Activated CD4-positive, alpha-beta T cell treated with anti-CD3 and anti-CD28 coated beads for 24 hours (primary cell): Measurements from ENCODE around the gene MTR.
"Not testable (repeated sequence)": the region's sequence is repeated elsewhere in the genome, so short reads cannot be mapped to it uniquely, and the experiment has no call there.

Source experiments
- DNase-seq, 2 donors: peaks; one replicate each; pipeline ENCODE4 v3.0.0-alpha.2; 2020; ENCODE audit warnings: low read depth in 2 of 2

Gene MTR

GRCh38 chr1:236830560-236830959 is 35.5 kb downstream of the MTR start:
- no peak for DNase-seq

- no peak for DNase-seq
Observed at GRCh38 chr1:236833575-236833974, 38.5 kb downstream of the MTR start.

- DNase-seq: no peak
Observed at GRCh38 chr1:236834876-236835275, 39.8 kb downstream of the MTR start.

GRCh38 chr1:236835491-236835890 is 40.4 kb downstream of the MTR start:
- DNase-seq: no peak

- no peak for DNase-seq
Observed at GRCh38 chr1:236836157-236836556, 41.1 kb downstream of the MTR start.

- no peak for DNase-seq
Observed at GRCh38 chr1:236837115-236837514, 42.0 kb downstream of the MTR start.

- no peak for DNase-seq
Observed at GRCh38 chr1:236837897-236838296, 42.8 kb downstream of the MTR start.

- no peak for DNase-seq
Observed at GRCh38 chr1:236841341-236841740, 46.2 kb downstream of the MTR start.

- no peak for DNase-seq
Observed at GRCh38 chr1:236844499-236845271, 49.6 kb downstream of the MTR start.

GRCh38 chr1:236845830-236846229 is 50.7 kb downstream of the MTR start:
- no peak for DNase-seq

GRCh38 chr1:236848274-236848923 is 53.3 kb downstream of the MTR start:
- no peak for DNase-seq

GRCh38 chr1:236850077-236850979 is 55.2 kb downstream of the MTR start:
- DNase-seq: no peak

GRCh38 chr1:236851871-236852270 is 56.8 kb downstream of the MTR start:
- no peak for DNase-seq

- no peak for DNase-seq
Observed at GRCh38 chr1:236853921-236854604, 59.0 kb downstream of the MTR start.

GRCh38 chr1:236854605-236854983 is 59.5 kb downstream of the MTR start:
- no peak for DNase-seq

GRCh38 chr1:236856649-236857048 is 61.6 kb downstream of the MTR start:
- not testable (repeated sequence) for DNase-seq

GRCh38 chr1:236858165-236858564 is 63.1 kb downstream of the MTR start:
- DNase-seq: no peak

GRCh38 chr1:236860101-236860500 is 65.0 kb downstream of the MTR start:
- DNase-seq: no peak

GRCh38 chr1:236860674-236861073 is 65.6 kb downstream of the MTR start:
- DNase-seq: no peak

- no peak for DNase-seq
Observed at GRCh38 chr1:236861560-236862218, 66.6 kb downstream of the MTR start.

- no peak for DNase-seq
Observed at GRCh38 chr1:236862219-236862591, 67.1 kb downstream of the MTR start.
